EH (cell line): Measurements from ENCODE around the gene ADAMTS2.
A peak's percentile ranks its signal among the peaks of the same experiment; 100 is the strongest.

ENCODE experiments used
- DNase-seq: peaks from one replicate; pipeline ENCODE4 v3.0.0-alpha.2; 2015; ENCODE audit warnings: low read depth

ADAMTS2 gene

DNA sequence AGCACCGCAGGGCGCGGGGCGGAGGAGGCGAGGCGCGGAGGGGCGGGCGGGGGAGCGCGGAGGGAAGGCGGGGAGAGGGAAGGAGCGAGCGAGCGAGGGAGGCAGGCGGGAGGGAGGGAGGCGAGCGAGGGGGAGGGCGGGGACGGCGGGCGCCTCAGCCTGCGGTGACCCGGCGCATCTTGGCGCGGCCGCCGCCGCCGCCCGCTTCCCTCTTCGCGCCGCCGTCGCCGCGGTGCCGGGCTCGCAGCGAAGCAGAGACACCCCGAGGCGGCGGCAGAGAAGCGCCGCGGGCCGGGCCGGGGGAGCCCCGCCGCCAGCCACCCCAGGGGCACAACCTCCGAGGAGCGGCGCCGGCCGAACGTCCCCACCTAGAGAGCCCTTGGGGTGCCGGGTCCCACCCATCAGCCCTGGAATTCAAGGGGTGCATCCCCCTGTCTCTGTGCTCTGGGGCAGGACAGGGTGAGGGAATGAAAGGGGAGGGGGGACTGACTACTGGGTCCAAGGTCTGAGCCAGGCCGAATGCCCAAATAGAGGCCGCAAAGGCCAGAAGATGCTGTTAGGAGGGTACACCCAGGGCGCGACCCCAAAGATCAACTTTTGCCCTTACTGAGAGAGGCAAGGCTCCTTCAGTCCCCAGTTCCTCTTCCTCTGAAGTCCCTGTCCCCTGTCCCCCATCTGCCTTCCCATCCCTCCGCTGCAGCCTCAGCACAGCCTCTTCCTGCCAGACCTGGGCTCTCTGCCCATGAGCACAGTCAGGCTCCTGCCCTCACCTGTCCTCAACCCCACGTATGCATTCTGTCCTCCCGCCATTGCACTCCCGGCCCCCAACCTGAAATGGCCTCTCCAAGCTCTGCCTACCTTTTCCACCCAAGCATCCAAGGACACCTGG is at the start of gene ADAMTS2:
ADAMTS2 (minus strand) TSS at position 29 of the 889 bp plus-strand sequence. CDS start 133 bp downstream, outside the sequence.
- peak; percentile 82 for DNase-seq

DNA sequence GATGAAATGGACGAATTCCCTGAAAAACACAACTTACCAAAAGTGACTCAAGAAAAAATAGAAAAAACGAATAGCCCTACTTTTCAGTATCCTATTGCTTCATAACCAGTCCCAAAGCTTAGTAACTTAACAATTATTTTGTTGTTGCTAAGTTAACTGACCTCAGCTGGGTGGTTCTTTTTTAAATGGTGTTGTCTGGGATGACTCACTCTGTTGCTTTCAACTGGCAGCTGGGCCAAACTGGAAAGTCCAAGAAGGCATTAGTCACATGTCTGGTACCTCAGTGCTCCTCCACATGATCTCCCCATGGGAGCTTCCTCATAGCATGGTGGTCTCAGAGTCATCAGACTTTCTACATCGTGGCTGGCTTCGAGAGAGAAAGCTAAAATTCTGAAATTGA is 47.8 kb upstream of the ADAMTS2 start:
- peak; percentile 82 for DNase-seq

DNA sequence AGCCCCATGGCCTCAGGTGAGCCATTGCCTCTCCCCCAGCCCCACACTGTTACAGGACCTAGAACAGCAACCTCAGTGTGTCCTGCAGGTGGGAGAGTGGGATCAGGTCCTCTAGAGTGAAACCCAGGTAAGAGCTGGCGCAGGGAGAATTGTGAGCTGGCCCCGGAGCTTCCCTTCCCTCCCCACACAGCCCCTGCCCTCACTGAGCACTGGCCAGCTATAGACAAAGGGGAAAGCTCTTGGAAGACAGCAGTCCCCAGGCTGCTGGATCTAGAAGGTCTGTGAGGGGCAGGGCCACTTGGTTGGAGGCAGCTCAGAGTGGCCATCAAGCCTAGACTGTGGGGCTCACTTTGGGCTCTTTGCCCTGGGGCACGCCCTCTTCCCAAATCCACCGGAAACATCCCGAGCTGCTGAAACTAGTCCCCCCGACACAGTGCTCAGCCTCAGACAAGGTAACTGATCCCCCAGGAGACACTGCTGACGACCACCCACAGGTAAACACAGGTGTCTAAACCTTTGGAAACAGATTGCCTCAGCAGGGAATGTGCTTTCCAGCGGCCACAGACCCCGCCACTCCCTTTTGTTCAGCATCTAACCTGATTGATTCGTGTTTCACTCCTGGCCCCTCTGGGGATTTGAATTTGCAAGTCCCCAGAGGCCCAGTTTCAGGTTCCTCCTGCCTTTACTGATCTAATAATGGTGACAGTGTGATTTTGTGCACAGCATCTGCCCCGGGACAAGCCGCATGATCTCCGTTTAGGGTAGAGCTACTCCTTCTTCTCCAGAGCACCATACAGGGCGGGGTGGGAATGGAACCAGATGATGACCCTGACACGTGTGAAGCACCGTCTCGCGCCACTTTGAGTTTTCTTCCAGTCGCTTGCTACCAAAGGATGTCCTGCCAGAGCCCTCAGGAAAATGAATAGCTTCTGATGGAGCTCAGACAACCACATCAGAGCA is 42.2 kb upstream of the ADAMTS2 start:
- DNase-seq = no peak

DNA sequence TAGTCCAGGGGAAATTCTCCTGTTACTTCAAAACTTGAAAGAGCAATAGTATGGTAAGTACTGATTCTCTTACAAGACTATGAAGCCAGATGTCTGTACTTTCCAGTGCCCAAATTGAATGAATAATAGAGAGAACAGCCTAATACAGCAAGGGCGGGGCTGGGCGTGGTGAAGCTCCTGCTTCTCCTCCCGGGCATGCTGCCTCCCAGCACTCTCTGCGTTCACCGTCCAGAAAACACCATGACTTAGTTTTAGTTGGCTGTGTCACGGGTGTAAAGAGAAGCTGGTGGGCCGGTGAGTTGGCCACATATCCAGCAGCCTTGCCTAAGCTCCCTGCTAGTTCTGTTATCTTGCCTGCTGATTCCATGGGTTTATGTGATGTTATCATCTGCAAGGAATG is 40.7 kb upstream of the ADAMTS2 start:
- DNase-seq = no peak

DNA sequence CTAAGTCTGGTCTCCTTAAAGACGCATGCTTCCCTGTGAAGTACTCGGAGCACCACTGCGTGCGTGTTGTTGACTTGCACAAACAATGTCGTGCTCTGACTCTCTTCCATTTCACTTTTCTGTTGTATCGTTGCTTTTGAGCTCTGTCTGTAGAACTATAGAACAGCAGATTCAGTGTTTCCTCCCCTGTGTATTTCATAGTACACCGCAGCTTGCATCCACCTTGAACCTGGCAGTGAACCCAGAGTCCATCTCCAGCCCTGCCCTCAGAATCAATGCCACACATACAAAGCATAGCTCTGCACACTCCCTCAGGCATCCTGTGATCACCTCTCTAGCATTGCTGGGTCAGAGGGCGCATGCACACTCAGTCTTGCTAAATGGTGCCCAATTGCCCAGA is 37.2 kb upstream of the ADAMTS2 start:
- DNase-seq = no peak

DNA sequence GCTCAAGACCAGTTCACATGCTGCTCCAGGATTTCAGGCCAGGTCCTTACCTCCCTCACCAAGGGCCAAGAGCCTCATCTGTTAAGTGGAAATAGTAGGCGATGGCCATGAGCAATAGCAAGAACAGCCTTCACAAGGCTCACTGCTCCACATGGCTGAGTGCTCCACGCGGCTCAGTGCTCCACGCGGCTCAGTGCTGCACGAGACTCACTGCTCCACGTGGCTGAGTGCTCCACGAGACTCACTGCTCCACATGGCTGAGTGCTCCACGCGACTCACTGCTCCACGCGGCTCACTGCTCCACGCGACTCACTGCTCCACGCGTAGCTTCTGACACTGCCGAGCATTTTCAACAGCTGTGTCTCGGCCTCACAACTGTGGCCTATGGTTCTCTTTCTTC is 36.4 kb upstream of the ADAMTS2 start:
- no peak for DNase-seq

DNA sequence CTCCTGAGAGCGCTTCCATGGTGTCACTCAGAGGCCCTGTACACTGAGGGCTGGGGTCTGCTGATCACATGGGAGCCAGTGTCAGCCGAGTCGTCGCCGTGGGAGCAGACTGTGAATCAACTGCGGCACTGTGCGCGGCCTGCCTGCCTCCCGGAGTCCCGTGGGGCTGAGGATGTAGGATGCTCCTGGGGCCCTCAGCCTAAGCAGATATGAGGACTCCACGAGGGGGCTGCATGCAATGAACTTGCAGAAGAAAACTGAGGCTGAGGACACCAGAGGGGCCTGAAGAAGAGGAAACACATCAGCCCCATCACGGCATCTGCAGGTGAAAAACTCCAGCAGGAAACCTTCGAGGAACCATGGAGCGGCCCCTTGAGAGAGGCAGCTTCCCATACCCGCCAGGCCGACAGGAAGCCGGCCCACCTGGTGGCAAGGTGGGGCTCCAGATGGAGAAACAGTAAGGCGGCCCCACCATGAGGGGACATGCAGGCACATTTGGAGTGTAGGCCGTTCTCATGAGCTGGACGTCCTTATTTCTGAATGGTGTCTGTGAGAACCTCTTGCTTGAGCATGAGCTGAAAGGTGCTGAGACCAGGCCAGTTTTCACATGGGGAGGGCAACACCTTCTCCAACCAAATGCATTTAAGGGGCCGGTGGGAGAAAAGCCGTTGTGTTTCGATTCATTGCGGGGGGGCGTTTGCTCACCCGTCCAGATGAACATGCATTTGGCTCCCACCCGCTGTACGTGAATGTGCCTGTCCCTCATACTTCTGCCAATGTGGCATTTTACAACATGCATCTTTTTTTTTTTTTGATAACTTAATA is 35.2 kb upstream of the ADAMTS2 start:
- DNase-seq = no peak

DNA sequence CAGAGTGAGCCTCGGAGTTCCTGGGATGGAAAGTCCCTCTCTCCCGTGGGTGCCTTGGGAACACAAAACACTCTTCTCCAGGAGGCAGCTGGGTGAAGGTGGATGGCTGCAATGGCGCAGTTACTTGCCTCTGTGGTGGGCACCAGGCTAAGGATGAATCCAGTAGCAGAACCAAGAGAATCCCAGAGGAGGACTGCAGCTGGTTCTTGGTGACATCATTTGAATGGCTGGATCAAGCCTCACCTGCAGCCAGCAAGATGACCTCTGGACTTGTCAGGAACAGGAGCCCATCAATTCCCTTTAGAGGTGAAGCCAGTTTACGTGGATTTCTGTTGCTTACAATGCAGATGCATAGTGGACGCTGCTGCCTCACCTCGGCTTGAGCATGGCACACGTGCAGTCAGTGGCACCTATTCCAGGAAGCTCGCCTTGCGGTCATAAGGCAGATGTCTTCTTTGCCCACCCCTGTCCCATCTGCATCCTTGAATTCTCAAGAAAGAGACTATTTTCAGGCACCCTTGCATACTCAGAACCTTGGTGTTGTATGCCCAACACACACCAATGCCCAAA is 34.1 kb upstream of the ADAMTS2 start:
- DNase-seq = no peak

DNA sequence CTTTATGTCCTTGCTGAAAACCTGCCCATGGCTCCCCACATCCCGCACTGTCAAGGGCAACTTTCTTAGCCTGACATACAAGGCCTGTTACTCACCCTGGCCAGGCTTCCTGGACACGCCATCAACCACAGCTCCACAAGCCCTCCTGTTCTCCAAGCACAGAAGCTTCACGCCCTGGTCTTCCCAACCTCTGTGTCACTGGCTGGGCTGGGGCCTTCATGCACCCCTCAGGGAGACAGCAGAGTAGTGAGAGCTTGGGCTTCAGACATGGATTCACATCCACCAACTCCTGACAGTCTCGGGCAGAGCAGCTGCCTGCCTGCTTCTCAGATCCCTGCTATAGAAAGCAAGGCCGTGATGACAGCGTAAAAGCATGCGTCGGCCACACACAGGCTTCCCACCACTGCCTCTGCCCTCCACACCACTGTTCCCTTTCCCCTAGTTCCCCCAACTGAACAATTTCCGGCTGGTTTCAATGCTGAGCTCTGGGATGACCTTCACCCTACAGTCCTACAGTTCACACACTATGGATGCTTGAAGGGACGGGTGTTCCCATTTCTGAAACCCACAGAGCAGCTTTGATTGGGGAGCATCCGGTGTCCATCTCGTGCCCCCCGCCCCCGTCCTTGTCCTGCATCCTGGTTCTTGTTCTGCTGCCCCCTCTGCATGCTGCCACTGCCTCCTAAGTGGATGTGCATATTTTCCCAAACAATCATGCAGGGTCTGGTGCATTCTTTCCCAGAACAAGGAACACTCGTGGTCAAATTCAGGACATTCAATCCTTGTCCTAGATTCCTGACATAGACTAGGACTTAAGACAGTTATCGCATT is 33.4 kb upstream of the ADAMTS2 start:
- DNase-seq = peak; percentile 97

DNA sequence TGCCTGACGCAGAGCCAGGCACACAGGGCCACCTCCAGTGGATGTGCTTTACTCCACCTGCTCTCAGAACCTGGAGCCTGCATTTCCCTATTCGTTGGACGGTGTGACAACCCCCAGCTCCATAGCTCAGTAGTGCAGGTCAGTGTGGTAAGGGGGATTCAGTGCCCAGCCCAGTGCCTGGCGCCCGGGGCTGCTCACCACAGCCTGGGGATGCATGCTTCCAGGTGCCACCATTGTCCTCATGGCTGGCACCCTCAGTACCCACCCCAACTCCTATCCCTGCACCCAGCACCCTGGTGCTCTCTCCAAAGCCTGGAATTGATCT is 32.8 kb upstream of the ADAMTS2 start:
- no peak for DNase-seq

DNA sequence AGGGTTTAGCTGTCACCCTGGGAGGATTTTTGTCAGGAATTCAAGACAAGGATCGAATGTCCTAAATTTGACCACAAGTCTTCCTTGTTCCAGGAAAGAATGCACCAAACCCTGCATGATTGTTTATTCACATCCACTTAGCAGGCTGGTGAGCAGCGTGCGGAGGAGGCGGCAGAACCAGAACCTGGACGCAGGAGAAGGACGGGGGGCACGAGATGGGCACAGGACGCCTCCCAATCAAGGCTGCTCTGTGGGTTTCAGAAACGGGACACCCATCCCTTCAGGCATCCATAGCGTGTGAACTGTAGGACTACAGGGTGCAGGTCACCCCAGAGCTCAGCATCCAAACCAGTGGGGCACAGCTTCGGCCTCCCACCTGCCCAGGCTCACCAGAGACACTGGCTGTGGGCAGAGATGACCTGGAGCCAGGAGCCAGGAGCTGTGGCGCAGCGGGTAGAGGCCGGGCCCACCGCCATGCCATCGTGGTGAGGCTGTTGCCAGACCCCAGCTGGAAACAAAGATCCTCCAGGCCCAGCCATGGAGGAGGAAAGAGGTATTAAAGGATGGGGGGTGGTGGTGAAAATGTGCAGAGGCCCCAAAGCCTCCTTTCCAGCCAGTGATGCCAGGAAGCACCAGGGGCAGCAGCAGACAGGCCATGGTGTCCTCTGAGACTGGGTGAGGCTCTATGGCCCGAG is 32.3 kb upstream of the ADAMTS2 start:
- peak; percentile 81 for DNase-seq

DNA sequence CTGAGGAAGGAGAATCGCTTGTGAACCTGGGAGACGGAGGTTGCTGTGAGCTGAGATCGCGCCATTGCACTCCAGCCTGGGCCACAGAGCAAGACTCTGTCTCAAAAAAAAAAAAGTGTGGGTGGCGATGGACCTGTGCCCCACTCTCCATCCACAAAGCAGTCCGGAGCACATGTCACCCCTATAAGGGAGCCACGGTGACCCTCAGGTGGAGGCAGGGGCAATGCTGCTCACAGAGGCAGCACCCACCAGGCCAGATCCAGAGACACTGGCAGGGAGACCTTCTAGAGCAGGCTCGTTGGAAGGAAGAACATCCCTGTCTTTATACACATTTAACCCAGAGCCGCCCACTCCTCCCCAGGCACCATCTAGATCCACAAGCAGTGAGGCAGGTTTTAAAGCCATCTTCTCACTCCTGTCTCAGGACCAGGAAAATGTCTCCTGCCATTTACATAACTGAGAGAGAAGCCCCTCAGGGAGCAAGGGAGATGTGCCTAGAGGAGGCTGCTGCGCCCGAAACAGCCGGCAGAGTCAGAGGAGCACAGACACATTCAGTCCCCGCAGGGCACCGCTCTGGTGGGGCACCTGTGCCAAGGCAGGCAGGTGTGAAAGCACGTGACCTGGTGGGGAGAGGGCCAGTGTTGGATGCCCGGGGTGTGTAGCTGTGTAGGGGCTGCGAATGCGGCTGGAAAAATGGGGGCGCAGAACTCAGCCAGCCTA is 31.6 kb upstream of the ADAMTS2 start:
- DNase-seq = no peak

DNA sequence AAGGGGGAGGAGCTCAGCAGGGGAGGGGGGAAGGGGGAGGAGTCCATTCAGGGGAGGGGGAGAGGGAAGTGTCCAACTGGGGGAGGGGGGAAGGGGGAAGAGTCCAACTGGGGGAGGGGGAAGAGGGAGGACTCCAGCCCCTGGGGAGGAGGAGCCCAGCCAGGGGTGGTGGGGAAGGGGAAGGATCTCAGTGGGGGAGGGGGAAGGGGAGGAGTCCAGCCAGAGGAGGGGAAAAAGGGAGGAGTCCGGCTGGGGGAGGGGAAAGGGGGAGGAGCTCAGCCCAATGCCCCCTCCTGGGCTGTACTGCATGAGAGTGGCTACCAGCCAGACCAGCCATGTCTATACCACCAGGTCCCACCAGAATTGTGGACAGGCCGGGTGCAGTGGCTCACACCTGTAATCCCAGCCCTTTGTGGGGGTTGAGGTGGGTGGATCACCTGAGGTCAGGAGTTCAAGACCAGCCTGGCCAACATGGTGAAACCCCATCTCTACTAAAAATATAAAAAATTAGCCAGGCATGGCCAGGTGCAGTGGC is 30.6 kb upstream of the ADAMTS2 start:
- DNase-seq = no peak

DNA sequence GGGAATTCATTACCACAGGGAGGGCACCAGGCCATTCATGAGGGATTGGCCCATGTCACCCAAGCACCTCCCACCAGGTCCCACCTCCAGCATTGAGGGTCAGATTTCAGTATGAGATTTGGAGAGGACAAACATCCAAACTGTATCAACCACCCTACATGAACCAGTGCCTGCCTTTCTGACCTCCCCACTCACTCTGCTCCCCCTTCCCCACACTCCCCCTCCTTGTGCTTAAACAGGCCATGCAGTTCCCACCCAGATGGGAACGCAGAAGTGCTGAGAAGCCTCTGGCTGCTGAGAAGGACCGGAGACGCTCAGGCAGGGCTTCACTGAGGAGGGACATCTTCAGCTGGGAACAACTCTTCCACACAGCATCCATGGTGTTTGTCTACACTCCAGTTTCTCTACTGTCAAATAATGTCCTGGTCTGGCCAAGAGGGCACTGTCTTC is 30.0 kb upstream of the ADAMTS2 start:
- peak; percentile 52 for DNase-seq

DNA sequence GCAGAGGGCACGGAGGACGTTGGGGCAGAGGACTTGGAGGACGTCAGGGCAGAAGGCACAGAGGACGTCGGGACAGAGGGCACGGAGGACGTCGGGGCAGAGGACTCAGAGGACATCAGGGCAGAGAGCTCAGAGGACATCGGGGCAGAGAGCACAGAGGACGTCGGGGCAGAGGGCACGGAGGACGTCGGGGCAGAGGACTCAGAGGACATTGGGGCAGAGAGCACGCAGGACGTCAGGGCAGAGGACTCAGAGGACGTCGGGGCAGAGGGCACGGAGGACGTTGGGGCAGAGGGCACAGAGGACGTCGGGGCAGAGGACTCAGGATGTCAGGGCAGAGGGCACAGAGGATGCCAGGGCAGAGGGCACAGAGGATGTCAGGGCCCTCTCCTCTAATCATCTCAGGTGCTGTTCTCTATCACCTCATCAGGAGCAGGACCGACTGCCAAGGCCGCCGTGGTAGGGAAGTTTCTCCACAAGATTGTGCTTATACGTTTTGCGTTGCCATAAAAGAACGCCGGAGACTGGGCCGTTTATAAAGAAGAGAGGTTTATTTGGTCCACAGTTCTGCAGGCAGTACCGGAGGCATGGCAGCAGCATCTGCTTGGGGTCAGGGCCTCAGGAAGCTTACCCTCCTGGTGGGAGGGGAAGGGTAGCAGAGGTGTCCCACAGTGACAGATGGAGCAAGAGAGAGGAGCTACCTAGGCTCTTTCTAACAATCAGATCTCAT is 29.4 kb upstream of the ADAMTS2 start:
- no peak for DNase-seq

DNA sequence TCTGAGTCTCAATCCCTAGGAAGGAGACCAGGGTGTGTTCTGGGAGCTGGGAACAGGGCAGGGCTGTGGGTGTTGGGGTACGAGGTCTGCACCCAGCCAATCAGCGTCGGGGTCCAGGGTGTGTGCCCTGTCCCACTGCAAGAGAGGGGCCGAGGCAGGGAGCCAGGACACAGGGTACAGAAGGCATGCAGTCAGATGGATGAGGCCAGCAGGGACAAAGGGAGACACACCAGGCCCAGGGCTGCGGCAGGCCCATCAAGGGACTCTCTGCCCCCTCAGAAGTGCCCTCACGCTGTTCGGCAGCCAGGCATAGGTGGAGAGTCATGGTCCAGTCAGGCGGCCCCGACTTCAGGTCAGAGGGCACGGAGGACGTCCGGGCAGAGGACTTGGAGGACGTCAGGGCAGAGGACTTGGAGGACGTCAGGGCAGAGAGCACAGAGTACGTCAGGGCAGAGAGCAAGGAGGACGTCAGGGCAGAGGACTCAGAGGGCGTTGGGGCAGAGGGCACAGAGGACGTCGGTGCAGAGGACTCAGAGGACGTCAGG is 28.8 kb upstream of the ADAMTS2 start:
- no peak for DNase-seq

DNA sequence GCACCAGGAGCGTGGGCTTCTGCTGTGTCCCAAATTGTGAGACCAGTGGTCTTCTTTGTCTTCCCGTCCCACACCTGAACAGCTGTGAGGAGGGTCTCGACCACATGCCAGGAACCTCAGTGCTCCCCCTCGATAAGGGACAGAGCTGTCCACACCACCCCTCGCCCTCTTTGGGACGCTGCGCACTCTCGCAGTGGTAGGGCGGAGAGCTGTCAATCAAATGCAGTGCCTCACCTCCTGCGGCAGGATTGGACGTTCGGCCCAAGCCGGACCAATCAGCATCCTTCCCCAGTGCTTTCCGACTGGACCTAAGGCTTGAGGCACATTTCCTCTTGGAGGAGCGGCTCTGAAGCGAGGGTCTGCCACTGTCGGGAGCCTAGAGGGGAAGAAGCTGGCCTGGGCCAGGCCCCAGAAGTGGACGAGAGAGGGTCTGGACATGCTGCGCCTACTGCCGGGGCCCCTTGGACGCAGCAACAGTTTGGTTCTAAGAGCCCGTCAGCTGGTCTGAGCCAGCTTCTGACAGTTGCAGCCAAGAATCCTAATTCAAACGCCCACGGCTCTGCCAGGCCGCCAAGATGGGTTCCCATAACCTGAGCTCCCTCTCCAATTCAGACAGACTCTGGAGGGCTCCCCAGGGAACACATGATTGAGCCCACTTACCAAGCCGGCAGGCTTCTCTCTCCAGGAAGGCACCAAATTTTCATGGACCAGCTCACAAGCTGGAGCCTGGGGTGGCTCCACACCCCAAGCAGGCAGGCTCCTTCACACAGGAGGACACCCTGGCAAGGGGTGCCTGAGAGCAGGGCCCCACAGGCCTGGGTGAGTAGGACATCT is 28.1 kb upstream of the ADAMTS2 start:
- no peak for DNase-seq
